ENCODE measurements around the gene MORC3. TPM values are rescaled to one million over a fixed set of nuclear protein-coding genes. Genes with fewer than 3 reads are reported as not detected.

The MORC3 gene
- total RNA-seq, 1 donor from 2014 or later, result 24.5 TPM

GRCh38 chr21:36402339-36402738, 82.3 kb downstream of the MORC3 start:
- no peak for TF ChIP-seq CTCF (conservative IDR thresholded peaks at IDR 0.05)
- no peaks in the 10 kb centered on the region for H3K4me1 Mint-ChIP-seq
- no peaks in the 10 kb centered on the region for H3K9me3 Mint-ChIP-seq
- no peak overlapping the region for H3K27ac Mint-ChIP-seq (ENCODE audit: unreplicated experiment)
- peaks cover 21% of the 10 kb centered on the region for H3K36me3 Mint-ChIP-seq (ENCODE audit: low read depth)
- H3K4me3 Mint-ChIP-seq, result no peak overlapping the region
- DNase-seq (ENCODE audit: low read depth, low spot score), result no peak
- H3K27me3 Mint-ChIP-seq (ENCODE audit: low read depth), result no peaks in the 10 kb centered on the region

DNA sequence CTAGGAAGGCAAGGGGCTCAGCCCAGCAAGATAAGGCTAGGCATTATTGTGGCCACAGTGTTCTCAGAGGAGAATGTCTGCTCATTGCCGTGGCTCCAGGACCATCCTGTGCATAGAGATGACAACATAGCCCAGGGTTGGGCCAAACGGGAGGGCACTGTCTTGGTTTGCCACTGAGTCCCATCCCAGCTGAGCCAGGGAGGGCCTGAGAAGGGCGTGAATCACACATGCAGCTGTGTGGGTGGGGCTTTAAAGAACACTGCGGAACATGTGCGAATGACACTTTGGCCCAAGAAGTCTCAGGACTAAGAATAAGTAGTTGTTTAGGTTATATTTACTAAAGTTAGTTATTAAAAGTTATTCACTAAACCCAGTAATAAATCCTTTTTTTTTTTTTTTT, 83.7 kb downstream of the MORC3 start:
- no peaks in the 10 kb centered on the region for H3K4me1 Mint-ChIP-seq
- TF ChIP-seq CTCF (conservative IDR thresholded peaks at IDR 0.05), result no peak
- peak overlapping the region; percentile 93 for H3K27ac Mint-ChIP-seq (ENCODE audit: unreplicated experiment)
- H3K36me3 Mint-ChIP-seq (ENCODE audit: low read depth), result peaks cover 25% of the 10 kb centered on the region
- no peak overlapping the region for H3K4me3 Mint-ChIP-seq
- DNase-seq (ENCODE audit: low read depth, low spot score), result no peak
- H3K27me3 Mint-ChIP-seq (ENCODE audit: low read depth), result no peaks in the 10 kb centered on the region
- no peaks in the 10 kb centered on the region for H3K9me3 Mint-ChIP-seq

GRCh38 chr21:36408568-36408967, 88.6 kb downstream of the MORC3 start:
- Mint-ChIP-seq H3K27ac (ENCODE audit: unreplicated experiment) (no peak overlapping the region), H3K27me3 (ENCODE audit: low read depth) (no peaks in the 10 kb centered on the region), H3K4me1 (no peaks in the 10 kb centered on the region), H3K9me3 (no peaks in the 10 kb centered on the region), H3K4me3 (no peak overlapping the region), H3K36me3 (ENCODE audit: low read depth) (peaks cover 17% of the 10 kb centered on the region)
- no peak for DNase-seq (ENCODE audit: low read depth, low spot score)
- TF ChIP-seq CTCF (conservative IDR thresholded peaks at IDR 0.05), result no peak

DNA sequence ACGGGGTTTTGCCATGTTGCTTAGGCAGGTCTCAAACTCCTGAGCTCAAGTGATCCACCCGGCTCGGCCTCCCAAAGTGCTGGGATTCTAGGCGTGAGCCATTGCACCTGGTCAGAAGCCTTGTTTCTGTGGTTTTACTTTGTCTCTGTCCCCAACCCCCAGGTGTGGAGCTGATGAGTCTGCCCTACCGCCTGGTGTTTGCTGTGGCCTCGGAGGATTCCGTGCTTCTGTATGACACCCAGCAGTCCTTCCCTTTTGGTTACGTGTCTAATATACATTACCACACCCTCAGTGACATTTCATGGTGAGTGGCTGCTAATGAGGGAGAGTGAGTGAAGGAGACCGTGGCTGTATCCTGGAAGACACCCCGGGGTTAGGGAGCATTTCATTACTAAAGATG, 91.3 kb downstream of the MORC3 start:
- no peak for TF ChIP-seq CTCF (conservative IDR thresholded peaks at IDR 0.05)
- no peak for DNase-seq (ENCODE audit: low read depth, low spot score)
- no peaks in the 10 kb centered on the region for H3K4me1 Mint-ChIP-seq
- peaks cover 17% of the 10 kb centered on the region for H3K36me3 Mint-ChIP-seq (ENCODE audit: low read depth)
- H3K4me3 Mint-ChIP-seq, result no peak overlapping the region
- H3K27ac Mint-ChIP-seq (ENCODE audit: unreplicated experiment), result no peak overlapping the region
- no peaks in the 10 kb centered on the region for H3K9me3 Mint-ChIP-seq
- no peaks in the 10 kb centered on the region for H3K27me3 Mint-ChIP-seq (ENCODE audit: low read depth)

- no peak overlapping the region for H3K4me3 Mint-ChIP-seq
- H3K4me1 Mint-ChIP-seq, result no peaks in the 10 kb centered on the region
- H3K27me3 Mint-ChIP-seq (ENCODE audit: low read depth), result no peaks in the 10 kb centered on the region
- no peak overlapping the region for H3K27ac Mint-ChIP-seq (ENCODE audit: unreplicated experiment)
- H3K9me3 Mint-ChIP-seq, result no peaks in the 10 kb centered on the region
- DNase-seq (ENCODE audit: low read depth, low spot score), result no peak
- peaks cover 14% of the 10 kb centered on the region for H3K36me3 Mint-ChIP-seq (ENCODE audit: low read depth)
- TF ChIP-seq CTCF (conservative IDR thresholded peaks at IDR 0.05), result no peak
Measured at GRCh38 chr21:36412916-36413315, 92.9 kb downstream of the MORC3 start.

- no peak overlapping the region for H3K27ac Mint-ChIP-seq (ENCODE audit: unreplicated experiment)
- TF ChIP-seq CTCF (conservative IDR thresholded peaks at IDR 0.05), result no peak
- peaks cover 7% of the 10 kb centered on the region for H3K4me1 Mint-ChIP-seq
- peaks cover 12% of the 10 kb centered on the region for H3K36me3 Mint-ChIP-seq (ENCODE audit: low read depth)
- no peak for DNase-seq (ENCODE audit: low read depth, low spot score)
- no peak overlapping the region for H3K4me3 Mint-ChIP-seq
- no peaks in the 10 kb centered on the region for H3K9me3 Mint-ChIP-seq
- H3K27me3 Mint-ChIP-seq (ENCODE audit: low read depth), result no peaks in the 10 kb centered on the region
Measured at GRCh38 chr21:36415375-36415774, 95.4 kb downstream of the MORC3 start.
